ENCODE data around the gene PSMB11.

The PSMB11 gene

DNA sequence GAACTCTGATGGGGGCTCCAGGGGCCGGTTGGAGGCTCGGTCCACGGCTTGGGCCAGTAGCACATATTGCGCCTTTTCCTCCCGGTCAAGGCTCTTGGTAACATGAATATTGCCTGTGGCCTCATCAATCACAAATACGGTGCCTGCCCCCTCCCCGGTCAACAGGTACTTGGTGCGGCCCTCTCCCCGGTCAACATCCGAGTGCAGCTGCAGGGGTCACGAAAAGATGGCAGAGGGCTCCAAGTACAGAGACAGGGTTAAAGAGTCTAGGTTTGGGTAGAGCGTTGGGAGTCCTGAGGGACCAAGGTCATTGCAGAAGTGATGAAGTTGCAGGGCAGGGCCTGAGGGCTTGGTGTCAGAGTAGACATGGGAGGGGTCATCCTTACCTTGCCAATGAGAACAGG lies 13.1 kb downstream of the PSMB11 start:
- no peak for ATAC-seq (ENCODE audit: low read depth)
- H3K27ac ChIP-seq (ENCODE audit: poor library complexity, severe bottlenecking), result no peak overlapping the region
- peak; percentile 62 for DNase-seq (ENCODE audit: low spot score)
- H3K4me1 ChIP-seq (ENCODE audit: insufficient read depth, poor library complexity, severe bottlenecking), result no peaks in the 10 kb centered on the region
- peaks cover 17% of the 10 kb centered on the region for H3K36me3 ChIP-seq (ENCODE audit: low read depth)
- TF ChIP-seq, protein P1, sequence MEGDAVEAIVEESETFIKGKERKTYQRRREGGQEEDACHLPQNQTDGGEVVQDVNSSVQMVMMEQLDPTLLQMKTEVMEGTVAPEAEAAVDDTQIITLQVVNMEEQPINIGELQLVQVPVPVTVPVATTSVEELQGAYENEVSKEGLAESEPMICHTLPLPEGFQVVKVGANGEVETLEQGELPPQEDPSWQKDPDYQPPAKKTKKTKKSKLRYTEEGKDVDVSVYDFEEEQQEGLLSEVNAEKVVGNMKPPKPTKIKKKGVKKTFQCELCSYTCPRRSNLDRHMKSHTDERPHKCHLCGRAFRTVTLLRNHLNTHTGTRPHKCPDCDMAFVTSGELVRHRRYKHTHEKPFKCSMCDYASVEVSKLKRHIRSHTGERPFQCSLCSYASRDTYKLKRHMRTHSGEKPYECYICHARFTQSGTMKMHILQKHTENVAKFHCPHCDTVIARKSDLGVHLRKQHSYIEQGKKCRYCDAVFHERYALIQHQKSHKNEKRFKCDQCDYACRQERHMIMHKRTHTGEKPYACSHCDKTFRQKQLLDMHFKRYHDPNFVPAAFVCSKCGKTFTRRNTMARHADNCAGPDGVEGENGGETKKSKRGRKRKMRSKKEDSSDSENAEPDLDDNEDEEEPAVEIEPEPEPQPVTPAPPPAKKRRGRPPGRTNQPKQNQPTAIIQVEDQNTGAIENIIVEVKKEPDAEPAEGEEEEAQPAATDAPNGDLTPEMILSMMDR (IDR thresholded peaks at IDR 0.05; ENCODE audit: poor library complexity, severe bottlenecking), result no peak
- no peaks in the 10 kb centered on the region for H3K27me3 ChIP-seq (ENCODE audit: insufficient read depth, poor library complexity, severe bottlenecking)
- H3K4me3 ChIP-seq (ENCODE audit: severe bottlenecking), result no peak overlapping the region
- no peaks in the 10 kb centered on the region for H3K9me3 ChIP-seq (ENCODE audit: severe bottlenecking)

DNA sequence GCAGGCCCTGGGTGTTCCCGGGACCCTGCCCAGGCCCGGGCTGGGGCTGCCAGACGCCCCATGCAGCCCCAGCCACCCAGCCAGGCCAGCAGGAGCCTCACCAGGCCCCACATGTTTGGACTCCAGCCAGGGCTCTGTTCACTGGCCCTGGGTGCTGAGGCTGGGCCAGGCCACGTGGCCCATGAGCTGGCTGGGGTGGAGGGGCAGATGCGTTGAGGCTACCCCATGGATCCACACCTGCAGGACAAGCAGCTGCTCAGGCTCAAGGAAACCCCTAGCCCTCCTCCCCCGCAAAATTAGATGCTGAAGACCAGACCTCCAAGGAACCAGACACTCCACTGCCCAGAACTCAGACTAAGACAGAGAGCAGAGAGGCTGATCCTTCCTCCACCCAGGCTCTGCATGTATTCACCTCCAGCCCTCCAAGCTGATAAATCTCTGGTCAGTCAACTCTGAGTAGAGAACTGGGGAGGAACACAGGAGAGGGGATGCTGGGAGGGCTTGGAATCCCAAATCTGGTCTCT lies 13.7 kb downstream of the PSMB11 start:
- ATAC-seq (ENCODE audit: low read depth) (no peak), DNase-seq (ENCODE audit: low spot score) (peak; percentile 67)
- TF ChIP-seq, protein P1 (IDR thresholded peaks at IDR 0.05; ENCODE audit: poor library complexity, severe bottlenecking), result no peak
- no peaks in the 10 kb centered on the region for H3K9me3 ChIP-seq (ENCODE audit: severe bottlenecking)
- H3K27me3 ChIP-seq (ENCODE audit: insufficient read depth, poor library complexity, severe bottlenecking), result no peaks in the 10 kb centered on the region
- H3K4me1 ChIP-seq (ENCODE audit: insufficient read depth, poor library complexity, severe bottlenecking), result no peaks in the 10 kb centered on the region
- H3K4me3 ChIP-seq (ENCODE audit: severe bottlenecking), result no peak overlapping the region
- peaks cover 22% of the 10 kb centered on the region for H3K36me3 ChIP-seq (ENCODE audit: low read depth)
- H3K27ac ChIP-seq (ENCODE audit: poor library complexity, severe bottlenecking), result peak overlapping the region; percentile 73

DNA sequence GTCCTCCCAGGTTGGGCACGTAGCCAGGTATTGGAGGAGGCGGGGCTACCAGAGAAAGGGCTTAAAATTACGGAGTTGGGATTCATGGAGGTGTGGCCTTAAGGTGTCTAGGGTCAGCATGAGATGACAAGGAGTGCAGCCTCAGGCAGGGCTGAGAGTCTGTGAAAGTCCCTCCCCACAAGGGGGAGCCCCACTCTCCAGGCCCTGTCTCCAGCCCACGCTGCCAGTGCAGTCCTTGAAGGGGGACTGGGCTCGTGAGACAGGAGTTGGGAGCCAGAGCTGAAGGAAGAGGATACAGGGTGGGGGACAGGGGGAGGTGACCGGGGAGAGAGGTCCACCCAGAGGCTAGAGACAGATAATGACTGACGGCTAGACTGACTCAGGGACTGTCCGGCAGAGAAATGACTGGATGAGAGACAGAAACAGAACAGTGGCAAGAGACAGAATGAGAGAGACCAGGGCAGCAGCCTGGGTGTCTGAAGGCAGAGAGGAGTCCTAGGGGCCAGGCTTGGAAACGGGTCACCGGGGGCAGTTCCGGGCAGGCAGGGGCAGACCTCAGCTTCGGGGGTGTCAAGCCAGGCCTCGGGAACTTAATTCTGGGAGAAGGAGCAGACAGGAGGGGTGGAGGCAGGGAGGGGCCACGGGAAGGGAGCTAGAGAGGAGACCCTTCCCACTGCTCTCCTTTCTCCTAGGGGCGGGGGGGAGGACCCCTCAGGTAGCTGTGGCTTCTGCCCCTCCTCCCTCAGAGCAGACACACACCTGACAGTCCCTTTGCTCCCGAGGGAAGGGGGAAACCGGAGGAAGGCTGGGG lies 14.3 kb downstream of the PSMB11 start:
- peak overlapping the region; percentile 73 for H3K27ac ChIP-seq (ENCODE audit: poor library complexity, severe bottlenecking)
- no peaks in the 10 kb centered on the region for H3K9me3 ChIP-seq (ENCODE audit: severe bottlenecking)
- H3K4me3 ChIP-seq (ENCODE audit: severe bottlenecking), result peak overlapping the region; percentile 76
- no peaks in the 10 kb centered on the region for H3K27me3 ChIP-seq (ENCODE audit: insufficient read depth, poor library complexity, severe bottlenecking)
- DNase-seq (ENCODE audit: low spot score) (peak; percentile 85), ATAC-seq (ENCODE audit: low read depth) (peak; percentile 71)
- peaks cover 28% of the 10 kb centered on the region for H3K36me3 ChIP-seq (ENCODE audit: low read depth)
- TF ChIP-seq, protein P1 (IDR thresholded peaks at IDR 0.05; ENCODE audit: poor library complexity, severe bottlenecking), result peak; percentile 98
- H3K4me1 ChIP-seq (ENCODE audit: insufficient read depth, poor library complexity, severe bottlenecking), result no peaks in the 10 kb centered on the region

DNA sequence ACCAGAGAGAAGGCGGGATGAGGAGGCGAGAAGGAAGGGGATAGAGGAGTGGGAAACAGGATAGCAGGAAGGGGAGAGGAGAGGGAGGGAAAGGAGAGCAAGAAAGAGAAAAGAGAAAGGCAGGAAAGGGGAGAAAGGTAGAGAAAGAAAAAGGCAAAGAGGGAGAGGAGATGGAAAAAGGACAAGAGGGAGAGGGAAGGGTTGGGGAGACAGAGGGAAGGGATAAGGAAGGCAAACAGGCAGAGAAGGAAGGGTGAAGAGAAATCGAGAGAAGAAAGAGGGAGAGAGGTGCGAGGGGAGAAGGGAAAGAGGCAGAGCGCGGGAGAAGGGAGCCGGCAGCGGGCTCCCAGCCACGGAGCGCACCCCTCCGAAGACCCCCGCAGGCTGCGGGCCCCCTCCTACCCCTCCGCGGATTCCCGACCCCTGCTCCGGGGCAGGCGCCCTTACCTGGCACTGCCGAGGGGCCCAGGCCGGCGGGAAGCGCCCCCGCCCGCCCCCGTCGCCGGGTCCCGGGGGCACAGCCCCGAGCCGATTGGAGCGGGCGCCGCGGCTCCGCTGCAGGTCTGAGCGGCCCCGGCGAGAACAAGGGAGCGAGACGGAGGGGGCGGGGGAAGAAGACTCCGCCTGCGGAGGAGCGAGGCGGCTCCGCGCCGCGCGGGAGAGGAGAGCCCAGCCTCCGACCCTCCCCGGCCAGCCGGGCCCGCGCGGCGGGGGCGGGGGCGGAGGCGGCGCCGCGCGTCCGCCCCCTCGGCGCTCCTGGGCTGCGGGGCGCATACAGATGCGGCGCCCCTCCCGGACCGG lies 15.1 kb downstream of the PSMB11 start, which contains the start of gene CDH24:
Gene CDH24 (minus strand): TSS at position 565 of the 801 bp plus-strand sequence. CDS start 1,787 bp downstream, outside the sequence.
- DNase-seq (ENCODE audit: low spot score), result peak; percentile 89
- peak; percentile 64 for ATAC-seq (ENCODE audit: low read depth)
- H3K4me1 ChIP-seq (ENCODE audit: insufficient read depth, poor library complexity, severe bottlenecking), result peaks cover 6% of the 10 kb centered on the region
- peaks cover 35% of the 10 kb centered on the region for H3K36me3 ChIP-seq (ENCODE audit: low read depth)
- TF ChIP-seq, protein P1 (IDR thresholded peaks at IDR 0.05; ENCODE audit: poor library complexity, severe bottlenecking), result no peak
- no peaks in the 10 kb centered on the region for H3K27me3 ChIP-seq (ENCODE audit: insufficient read depth, poor library complexity, severe bottlenecking)
- H3K27ac ChIP-seq (ENCODE audit: poor library complexity, severe bottlenecking), result peak within 1 kb of the TSS; percentile 73
- peak within 1 kb of the TSS; percentile 76 for H3K4me3 ChIP-seq (ENCODE audit: severe bottlenecking)
- no peaks in the 10 kb centered on the region for H3K9me3 ChIP-seq (ENCODE audit: severe bottlenecking)

All from RWPE2 (cell line).